Measurements from ENCODE around the gene ANKRD37. TPM values are rescaled to one million over a fixed set of nuclear protein-coding genes. Genes with fewer than 3 reads are reported as not detected.
"Not testable (repeated sequence)": the region's sequence is repeated elsewhere in the genome, so short reads cannot be mapped to it uniquely, and the experiment has no call there.

Gene ANKRD37
- total and polyA plus RNA-seq, 7 donors: 8.9 to 28.8 (median 12.2) TPM

GRCh38 chr4:185361872-185362271 lies 34.8 kb upstream of the ANKRD37 start:
- WGBS, 2 donors: 89 to 91% methylated on average over 3 of the region's 3 CpGs
- Histone ChIP-seq H3K27me3 (no peaks in the 10 kb centered on the region), H3K4me1 (no peaks in the 10 kb centered on the region), H3K9me3 (no peaks in the 10 kb centered on the region), H3K36me3 (peaks cover 0 to 18% (median 0%) of the 10 kb centered on the region in 4 donors), H3K4me3 (no peak overlapping the region), H3K27ac (no peak overlapping the region)
- no peak for DNase-seq
- TF ChIP-seq POLR2AphosphoS5 (IDR thresholded peaks at IDR 0.05) (no peak), POLR2A (IDR thresholded peaks at IDR 0.05) (no peak), EP300 (IDR thresholded peaks at IDR 0.05) (no peak)
- intact Hi-C loops (cut with DNase I): no loop called here

GRCh38 chr4:185362570-185362969 lies 34.1 kb upstream of the ANKRD37 start:
- not testable (repeated sequence) for H3K27ac ChIP-seq

DNA sequence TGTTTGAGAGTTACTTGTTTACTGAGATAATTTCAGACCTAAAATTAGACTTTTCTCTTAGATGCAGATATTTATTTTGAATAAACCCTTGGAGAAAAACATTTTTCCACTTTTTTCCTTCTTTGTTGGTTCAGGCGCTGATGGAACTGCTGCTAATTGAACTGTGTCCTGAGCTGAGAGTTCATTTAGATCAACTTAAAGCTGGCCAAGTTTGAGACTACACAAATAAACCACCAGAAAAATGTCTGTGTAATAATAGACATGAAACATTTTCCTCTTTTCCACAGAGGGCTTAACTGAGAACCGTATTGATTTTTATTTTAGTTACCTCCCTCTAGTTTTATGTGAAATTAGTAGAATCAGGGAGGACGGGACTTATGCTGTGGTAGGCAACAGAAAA lies 33.4 kb upstream of the ANKRD37 start:
- TF ChIP-seq EP300 (IDR thresholded peaks at IDR 0.05): no peak
- no peak for TF ChIP-seq POLR2A (IDR thresholded peaks at IDR 0.05)
- TF ChIP-seq, protein P1, sequence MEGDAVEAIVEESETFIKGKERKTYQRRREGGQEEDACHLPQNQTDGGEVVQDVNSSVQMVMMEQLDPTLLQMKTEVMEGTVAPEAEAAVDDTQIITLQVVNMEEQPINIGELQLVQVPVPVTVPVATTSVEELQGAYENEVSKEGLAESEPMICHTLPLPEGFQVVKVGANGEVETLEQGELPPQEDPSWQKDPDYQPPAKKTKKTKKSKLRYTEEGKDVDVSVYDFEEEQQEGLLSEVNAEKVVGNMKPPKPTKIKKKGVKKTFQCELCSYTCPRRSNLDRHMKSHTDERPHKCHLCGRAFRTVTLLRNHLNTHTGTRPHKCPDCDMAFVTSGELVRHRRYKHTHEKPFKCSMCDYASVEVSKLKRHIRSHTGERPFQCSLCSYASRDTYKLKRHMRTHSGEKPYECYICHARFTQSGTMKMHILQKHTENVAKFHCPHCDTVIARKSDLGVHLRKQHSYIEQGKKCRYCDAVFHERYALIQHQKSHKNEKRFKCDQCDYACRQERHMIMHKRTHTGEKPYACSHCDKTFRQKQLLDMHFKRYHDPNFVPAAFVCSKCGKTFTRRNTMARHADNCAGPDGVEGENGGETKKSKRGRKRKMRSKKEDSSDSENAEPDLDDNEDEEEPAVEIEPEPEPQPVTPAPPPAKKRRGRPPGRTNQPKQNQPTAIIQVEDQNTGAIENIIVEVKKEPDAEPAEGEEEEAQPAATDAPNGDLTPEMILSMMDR (IDR thresholded peaks at IDR 0.05): no peak
- no peak for TF ChIP-seq POLR2AphosphoS5 (IDR thresholded peaks at IDR 0.05)
- H3K36me3 ChIP-seq: peaks cover 0 to 15% (median 0%) of the 10 kb centered on the region in 4 donors
- WGBS, 2 donors: 88 to 91% methylated on average over 3 of the region's 3 CpGs
- H3K27ac ChIP-seq: no peak overlapping the region
- H3K27me3 ChIP-seq: no peaks in the 10 kb centered on the region
- H3K4me1 ChIP-seq: no peaks in the 10 kb centered on the region
- intact Hi-C loops (cut with DNase I): no loop called here
- H3K9me3 ChIP-seq: no peaks in the 10 kb centered on the region
- DNase-seq: no peak
- no peak overlapping the region for H3K4me3 ChIP-seq

More at GRCh38 chr4:185362570-185362969, 34.1 kb upstream of the ANKRD37 start:
- H3K36me3 ChIP-seq: peaks cover 0 to 18% (median 0%) of the 10 kb centered on the region in 4 donors
- H3K9me3 ChIP-seq; intact Hi-C loops (cut with DNase I); H3K27me3 ChIP-seq; DNase-seq; H3K4me3 ChIP-seq; H3K4me1 ChIP-seq: not testable (repeated sequence)
- WGBS, 2 donors: 92 to 95% methylated on average over 6 of the region's 6 CpGs

GRCh38 chr4:185364886-185365285 lies 31.8 kb upstream of the ANKRD37 start:
- 90 to 95% methylated on average over 5 of the region's 5 CpGs for WGBS, 2 donors
- H3K27ac ChIP-seq: no peak overlapping the region

DNA sequence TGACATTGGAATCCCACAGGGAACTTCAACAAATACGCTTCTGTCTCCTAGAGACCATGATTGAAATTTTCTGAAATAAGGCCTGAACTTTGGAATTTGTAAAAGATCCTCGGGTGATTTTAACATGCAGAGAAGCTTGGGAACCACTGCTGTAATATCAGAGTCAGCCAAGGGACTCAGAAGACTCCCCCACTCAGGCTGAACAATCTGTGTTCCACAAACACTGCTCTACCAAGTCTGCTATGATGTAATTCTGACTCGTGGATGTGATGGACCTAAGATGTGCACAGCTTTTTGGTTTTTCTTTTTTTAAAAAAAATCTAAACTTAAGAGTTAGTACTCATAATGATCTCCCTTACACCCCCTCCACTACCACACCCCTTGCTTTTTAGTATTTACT lies 26.9 kb upstream of the ANKRD37 start:
- intact Hi-C loops (cut with DNase I): no loop called here
- Histone ChIP-seq H3K9me3 (no peaks in the 10 kb centered on the region), H3K27ac (no peak overlapping the region), H3K4me1 (no peaks in the 10 kb centered on the region), H3K4me3 (no peak overlapping the region), H3K36me3 (peaks cover 0 to 28% (median 0%) of the 10 kb centered on the region in 4 donors), H3K27me3 (no peaks in the 10 kb centered on the region)
- WGBS, 2 donors: 78 to 86% methylated on average over 3 of the region's 3 CpGs
- TF ChIP-seq EP300 (IDR thresholded peaks at IDR 0.05) (no peak), POLR2A (IDR thresholded peaks at IDR 0.05) (no peak), POLR2AphosphoS5 (IDR thresholded peaks at IDR 0.05) (no peak)
- TF ChIP-seq, protein P1 (IDR thresholded peaks at IDR 0.05): no peak
- DNase-seq: no peak

More at GRCh38 chr4:185364886-185365285, 31.8 kb upstream of the ANKRD37 start:
- TF ChIP-seq POLR2A (IDR thresholded peaks at IDR 0.05): no peak
- TF ChIP-seq EP300 (IDR thresholded peaks at IDR 0.05): no peak
- TF ChIP-seq, protein P1 (IDR thresholded peaks at IDR 0.05): no peak
- no peak for TF ChIP-seq POLR2AphosphoS5 (IDR thresholded peaks at IDR 0.05)
- no peaks in the 10 kb centered on the region for H3K4me1 ChIP-seq
- no peak overlapping the region for H3K4me3 ChIP-seq
- no peak for DNase-seq
- peaks cover 0 to 17% (median 0%) of the 10 kb centered on the region in 4 donors for H3K36me3 ChIP-seq
- H3K27me3 ChIP-seq: no peaks in the 10 kb centered on the region
- no peaks in the 10 kb centered on the region for H3K9me3 ChIP-seq
- intact Hi-C loops (cut with DNase I): no loop called here
